GM19324 (cell line): ENCODE data around the gene GPC2.

Experiments used
- ATAC-seq: cut with Tn5 transposase; IDR thresholded peaks from one replicate; pipeline ENCODE4 v1.9.1; 2021; ENCODE audit warnings: mild to moderate bottlenecking, moderate library complexity; ENCODE audit not compliant: unreplicated experiment, low FRiP score

The GPC2 gene

DNA sequence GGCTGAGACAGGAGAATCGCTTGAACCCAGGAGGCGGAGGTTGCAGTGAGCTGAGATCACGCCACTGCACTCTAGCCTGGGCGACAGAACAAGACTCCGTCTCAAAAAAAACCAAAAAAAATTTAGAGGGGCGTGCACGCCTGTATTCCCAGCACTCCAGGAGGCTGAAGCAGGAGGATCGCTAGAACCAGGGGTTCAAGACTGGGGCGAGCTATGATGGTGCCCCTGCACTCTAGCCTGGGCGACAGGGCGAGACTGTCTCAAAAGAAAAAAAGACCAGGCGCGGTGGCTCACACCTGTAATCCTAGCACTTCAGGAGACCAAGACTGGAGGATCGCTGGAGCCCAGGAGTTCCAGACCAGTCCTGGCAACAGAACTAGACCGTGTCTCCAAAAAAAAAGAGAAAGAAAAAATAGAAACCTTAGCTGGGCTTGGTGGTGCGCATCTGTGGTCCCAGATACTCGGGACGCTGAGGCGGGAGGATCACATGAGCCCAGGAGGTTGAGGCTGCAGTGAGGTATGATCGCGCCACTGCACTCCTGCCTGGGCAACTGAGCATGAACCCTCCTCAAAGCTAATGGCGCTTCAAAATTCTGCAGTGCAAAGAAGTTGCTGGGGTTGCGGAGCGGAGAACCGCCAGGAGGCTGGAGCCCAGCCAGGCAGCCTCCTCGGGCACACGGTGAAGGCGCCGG, 50.8 kb downstream of the GPC2 start:
- ATAC-seq = peak; percentile 24

DNA sequence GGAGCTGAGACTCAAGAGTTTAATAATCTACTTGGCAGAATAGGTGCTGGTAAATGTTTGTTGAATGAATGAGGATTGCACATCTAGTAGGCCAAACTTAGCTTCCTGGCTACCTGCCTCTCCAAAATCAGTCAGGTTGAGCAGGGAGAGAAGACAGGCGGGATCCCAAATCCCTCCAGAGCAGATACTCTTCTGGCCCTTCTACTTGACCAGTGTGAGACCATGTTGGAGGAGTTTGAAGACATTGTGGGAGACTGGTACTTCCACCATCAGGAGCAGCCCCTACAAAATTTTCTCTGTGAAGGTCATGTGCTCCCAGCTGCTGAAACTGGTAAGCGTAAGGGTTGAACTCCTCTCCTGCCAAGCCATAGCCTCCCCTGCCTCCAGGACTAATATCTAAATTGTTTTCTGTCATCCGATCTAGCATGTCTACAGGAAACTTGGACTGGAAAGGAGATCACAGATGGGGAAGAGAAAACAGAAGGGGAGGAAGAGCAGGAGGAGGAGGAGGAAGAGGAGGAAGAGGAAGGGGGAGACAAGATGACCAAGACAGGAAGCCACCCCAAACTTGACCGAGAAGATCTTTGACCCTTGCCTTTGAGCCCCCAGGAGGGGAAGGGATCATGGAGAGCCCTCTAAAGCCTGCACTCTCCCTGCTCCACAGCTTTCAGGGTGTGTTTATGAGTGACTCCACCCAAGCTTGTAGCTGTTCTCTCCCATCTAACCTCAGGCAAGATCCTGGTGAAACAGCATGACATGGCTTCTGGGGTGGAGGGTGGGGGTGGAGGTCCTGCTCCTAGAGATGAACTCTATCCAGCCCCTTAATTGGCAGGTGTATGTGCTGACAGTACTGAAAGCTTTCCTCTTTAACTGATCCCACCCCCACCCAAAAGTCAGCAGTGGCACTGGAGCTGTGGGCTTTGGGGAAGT, 52.6 kb downstream of the GPC2 start:
- ATAC-seq = no peak

- no peak for ATAC-seq
These were observed 54.6 kb downstream of the GPC2 start for GRCh38 chr7:100122568-100122967.

GRCh38 chr7:100122067-100122466, 55.1 kb downstream of the GPC2 start:
- no peak for ATAC-seq

DNA sequence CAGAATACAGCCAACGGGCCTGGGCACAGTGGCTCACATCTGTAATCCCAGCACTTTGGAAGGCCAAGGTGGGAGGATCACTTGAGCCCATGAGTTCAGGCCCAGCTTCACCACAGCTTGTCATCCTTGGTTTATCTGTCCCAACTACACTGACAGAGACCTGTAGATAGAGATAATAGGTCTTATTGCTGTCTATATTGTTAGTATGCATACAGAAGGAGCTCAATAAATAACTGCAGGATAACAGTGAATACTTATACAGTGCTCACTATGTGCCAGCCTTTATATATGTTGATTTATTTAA, 56.5 kb downstream of the GPC2 start:
- no peak for ATAC-seq

DNA sequence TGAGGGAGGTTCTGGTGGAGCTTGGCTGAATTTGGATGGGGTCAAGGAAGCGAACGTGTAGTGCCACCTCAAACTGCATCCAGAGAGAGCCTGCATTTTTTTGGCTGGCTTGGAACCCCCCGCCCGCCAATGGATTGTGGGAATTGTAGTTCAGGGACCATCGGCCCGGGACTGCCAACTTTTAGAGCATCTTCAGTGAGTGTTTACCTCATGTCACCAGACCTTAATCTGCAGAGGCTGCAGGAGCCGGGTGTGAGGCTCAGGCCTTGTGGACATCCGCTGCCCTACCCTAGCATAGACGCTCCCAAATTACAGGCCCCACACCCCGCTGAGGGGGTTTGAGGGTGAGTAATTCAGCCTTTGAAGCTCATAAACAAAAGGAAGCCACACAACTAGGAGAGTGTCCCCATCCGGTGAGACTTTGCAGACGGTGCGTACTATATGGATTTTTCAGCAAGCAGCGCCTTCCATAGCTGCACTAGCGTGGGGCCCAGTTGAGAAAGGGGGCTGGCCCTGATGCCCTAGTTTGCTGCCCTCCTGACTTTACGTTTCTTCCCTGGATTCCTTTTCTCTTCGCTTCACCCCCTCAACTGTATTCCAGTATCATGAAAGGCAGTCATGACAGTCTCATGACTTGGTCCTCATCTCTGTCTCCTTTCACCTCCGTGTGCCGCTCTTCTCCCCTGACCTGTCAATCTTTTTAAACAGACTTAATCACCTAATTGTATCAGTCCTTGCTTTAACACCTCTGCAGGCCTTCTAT, 57.0 kb downstream of the GPC2 start:
- ATAC-seq = peak; percentile 29
